ENCODE measurements around the gene ABCA3.

DNA sequence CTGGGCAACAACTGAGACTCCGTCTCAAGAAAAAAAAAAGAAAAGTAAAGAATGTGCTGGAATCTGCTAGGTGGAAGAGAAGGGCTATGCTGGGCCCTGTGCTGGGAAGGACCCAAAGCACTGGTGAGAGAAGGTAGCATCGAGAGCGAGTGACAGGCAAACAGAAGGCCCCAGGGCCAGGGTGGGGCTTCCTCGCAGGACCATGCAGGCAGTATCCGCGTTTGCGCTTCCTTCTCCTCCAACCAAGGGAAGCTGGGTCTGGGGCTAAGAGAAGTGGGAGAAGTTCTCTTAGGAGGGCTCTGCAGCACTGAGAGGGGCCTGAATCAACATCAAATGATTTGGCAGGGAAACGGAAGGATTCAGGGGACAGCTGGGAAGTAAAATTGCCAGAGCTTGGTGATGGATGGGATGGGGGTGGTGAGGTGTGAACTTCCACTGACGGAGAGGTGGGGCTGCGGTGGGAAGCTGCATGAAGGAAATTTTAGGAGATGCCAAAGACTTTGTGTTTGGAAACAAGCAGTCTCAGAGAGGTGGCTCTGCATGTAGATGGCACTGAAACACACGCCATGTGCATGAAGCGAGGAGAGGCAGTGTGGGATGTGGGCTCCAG, 83.9 kb downstream of the ABCA3 start:
- TF ChIP-seq, protein P1, sequence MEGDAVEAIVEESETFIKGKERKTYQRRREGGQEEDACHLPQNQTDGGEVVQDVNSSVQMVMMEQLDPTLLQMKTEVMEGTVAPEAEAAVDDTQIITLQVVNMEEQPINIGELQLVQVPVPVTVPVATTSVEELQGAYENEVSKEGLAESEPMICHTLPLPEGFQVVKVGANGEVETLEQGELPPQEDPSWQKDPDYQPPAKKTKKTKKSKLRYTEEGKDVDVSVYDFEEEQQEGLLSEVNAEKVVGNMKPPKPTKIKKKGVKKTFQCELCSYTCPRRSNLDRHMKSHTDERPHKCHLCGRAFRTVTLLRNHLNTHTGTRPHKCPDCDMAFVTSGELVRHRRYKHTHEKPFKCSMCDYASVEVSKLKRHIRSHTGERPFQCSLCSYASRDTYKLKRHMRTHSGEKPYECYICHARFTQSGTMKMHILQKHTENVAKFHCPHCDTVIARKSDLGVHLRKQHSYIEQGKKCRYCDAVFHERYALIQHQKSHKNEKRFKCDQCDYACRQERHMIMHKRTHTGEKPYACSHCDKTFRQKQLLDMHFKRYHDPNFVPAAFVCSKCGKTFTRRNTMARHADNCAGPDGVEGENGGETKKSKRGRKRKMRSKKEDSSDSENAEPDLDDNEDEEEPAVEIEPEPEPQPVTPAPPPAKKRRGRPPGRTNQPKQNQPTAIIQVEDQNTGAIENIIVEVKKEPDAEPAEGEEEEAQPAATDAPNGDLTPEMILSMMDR (conservative IDR thresholded peaks at IDR 0.05; ENCODE audit: low read depth in 2 of 2), result no peak
- TF ChIP-seq POLR2AphosphoS5 (IDR thresholded peaks at IDR 0.05; ENCODE audit: low read depth) (no peak), NANOG (IDR thresholded peaks at IDR 0.05; ENCODE audit: borderline replicate concordance) (no peak), EZH2 (IDR thresholded peaks at IDR 0.05; ENCODE audit: low read depth, unreplicated experiment) (no peak), JUNB (IDR thresholded peaks at IDR 0.05; ENCODE audit: unreplicated experiment) (no peak), EZH2phosphoT487 (IDR thresholded peaks at IDR 0.05; ENCODE audit: unreplicated experiment) (no peak)
- TF ChIP-seq, protein P2, sequence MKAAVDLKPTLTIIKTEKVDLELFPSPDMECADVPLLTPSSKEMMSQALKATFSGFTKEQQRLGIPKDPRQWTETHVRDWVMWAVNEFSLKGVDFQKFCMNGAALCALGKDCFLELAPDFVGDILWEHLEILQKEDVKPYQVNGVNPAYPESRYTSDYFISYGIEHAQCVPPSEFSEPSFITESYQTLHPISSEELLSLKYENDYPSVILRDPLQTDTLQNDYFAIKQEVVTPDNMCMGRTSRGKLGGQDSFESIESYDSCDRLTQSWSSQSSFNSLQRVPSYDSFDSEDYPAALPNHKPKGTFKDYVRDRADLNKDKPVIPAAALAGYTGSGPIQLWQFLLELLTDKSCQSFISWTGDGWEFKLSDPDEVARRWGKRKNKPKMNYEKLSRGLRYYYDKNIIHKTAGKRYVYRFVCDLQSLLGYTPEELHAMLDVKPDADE (IDR thresholded peaks at IDR 0.05), result no peak
